Aortic smooth muscle cell (primary cell): ENCODE results near the gene CBY2. TPM values are rescaled to one million over a fixed set of nuclear protein-coding genes. Genes with fewer than 3 reads are reported as not detected.

ENCODE experiments used
- total RNA-seq: library from RNA; depleted of rRNA; stranded (reverse); fragments of >200 nt; gene quantifications from 2 replicates; pipeline ENCODE4 v1.2.3, GENCODE V29; 2014

CBY2 gene, protein sequence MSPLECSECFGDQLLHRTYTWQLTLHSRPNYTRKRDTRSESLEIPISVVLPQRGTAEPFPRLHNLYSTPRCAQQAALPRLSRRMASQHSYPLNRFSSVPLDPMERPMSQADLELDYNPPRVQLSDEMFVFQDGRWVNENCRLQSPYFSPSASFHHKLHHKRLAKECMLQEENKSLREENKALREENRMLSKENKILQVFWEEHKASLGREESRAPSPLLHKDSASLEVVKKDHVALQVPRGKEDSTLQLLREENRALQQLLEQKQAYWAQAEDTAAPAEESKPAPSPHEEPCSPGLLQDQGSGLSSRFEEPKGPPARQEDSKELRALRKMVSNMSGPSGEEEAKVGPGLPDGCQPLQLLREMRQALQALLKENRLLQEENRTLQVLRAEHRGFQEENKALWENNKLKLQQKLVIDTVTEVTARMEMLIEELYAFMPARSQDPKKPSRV
- not detected in 2 replicates for total RNA-seq

DNA sequence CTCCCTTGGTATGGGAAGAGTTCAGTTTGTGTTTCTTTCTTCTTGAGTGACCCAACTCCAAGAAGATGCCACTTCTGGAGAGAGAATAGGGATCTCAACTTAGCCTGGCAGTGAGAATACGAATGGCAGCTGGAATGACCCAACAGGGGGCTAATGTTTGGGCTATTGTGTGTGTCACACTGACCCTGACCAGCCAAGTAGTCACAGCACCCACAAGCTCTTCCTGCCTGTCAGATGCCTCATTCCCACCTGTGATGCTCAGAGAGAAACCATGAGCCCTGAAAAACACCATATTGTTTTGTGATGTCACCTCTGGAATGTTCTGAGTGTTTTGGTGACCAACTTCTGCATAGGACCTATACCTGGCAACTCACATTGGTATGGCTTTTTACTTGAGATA lies at the start of gene CBY2:
Gene CBY2, plus strand, starts transcription at position 233 of the 400 bp plus-strand sequence. Its CDS starts 71 bp downstream, at position 304.

Other genes with a start within 250 kb of the CBY2 start
- gene COG3, start 237.4 kb upstream of the CBY2 start, total RNA-seq: 30.4 and 33.4 TPM in 2 replicates
- not detected in 2 replicates for gene ERICH6B, start 86.6 kb upstream of the CBY2 start, total RNA-seq
- not detected in 2 replicates for gene SIAH3, start 149.4 kb downstream of the CBY2 start, total RNA-seq